NCI-H2196 (cell line): Measurements from ENCODE around the gene GPAT2.
"Not testable (repeated sequence)": the region's sequence is repeated elsewhere in the genome, so short reads cannot be mapped to it uniquely, and the experiment has no call there.

Source experiments
- DNase-seq: peaks from one replicate; lab custom pipeline; 2025; ENCODE audit not compliant: unreplicated experiment; lab: John Stamatoyannopoulos, UW

GPAT2 gene

DNA sequence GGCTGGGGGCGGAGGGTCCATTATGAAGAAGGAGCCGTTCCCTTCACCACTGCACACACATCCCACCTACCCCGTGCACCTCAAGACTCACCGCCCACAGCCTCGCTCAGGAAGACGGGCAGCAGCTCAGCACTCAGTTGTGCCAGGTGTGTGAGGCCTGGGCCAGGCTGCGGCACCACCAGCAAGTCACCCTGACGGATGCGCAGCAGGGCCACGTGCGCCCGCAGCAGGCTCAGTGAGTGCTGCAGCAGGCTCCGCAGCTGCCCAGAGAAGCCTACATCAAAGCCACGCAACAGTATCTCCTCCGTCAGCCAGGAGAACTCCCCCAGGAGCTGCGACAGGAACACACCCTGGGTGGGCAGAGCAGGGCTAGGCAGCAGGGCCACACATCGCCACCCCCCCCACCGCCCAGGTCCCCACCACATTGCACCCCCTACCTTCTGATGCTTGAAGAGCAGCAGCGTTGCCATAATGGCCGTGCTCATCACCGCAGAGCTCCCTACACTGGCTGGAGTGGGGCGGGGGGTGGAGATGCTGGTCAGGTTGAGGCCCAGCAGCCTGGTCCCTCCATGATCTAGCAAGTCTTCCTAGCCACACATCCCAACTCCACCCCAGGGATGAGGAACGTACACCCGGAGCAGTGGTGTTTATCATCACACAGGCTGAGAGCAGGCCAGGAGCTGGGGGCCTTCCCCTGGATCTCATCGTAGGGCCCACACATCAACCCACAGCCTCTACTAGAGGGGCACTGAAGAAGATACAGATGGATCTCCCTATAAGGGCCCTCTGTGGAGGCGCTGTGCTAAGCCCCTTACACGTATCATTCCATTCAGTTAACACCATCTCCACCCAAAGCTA, 10.2 kb downstream of the GPAT2 start:
- DNase-seq = no peak

GRCh38 chr2:96023701-96024100, 11.0 kb downstream of the GPAT2 start:
- not testable (repeated sequence) for DNase-seq

GRCh38 chr2:96022701-96023447, 11.8 kb downstream of the GPAT2 start:
- DNase-seq = not testable (repeated sequence)

DNA sequence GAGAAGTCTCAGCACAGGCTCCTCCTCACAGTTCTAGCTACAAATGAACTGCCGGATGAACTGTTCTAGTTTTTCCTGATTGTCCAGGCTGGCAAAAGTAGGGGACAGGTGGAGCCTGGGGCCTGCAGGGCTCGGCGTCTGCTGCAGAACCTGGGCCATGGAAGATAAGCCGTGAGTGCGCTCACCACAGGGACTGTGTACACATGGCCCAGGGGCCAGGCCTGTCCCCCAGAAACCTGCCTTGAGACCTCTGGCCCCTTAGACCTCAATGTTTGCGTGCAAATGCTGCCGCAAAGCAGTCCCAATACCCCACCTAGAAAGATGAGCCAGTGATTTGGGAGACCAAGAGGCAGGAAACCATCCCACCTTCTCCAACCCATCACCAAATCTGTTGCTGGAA, 12.6 kb downstream of the GPAT2 start:
- DNase-seq = not testable (repeated sequence)

GRCh38 chr2:96021142-96021541, 13.6 kb downstream of the GPAT2 start:
- DNase-seq = not testable (repeated sequence)

DNA sequence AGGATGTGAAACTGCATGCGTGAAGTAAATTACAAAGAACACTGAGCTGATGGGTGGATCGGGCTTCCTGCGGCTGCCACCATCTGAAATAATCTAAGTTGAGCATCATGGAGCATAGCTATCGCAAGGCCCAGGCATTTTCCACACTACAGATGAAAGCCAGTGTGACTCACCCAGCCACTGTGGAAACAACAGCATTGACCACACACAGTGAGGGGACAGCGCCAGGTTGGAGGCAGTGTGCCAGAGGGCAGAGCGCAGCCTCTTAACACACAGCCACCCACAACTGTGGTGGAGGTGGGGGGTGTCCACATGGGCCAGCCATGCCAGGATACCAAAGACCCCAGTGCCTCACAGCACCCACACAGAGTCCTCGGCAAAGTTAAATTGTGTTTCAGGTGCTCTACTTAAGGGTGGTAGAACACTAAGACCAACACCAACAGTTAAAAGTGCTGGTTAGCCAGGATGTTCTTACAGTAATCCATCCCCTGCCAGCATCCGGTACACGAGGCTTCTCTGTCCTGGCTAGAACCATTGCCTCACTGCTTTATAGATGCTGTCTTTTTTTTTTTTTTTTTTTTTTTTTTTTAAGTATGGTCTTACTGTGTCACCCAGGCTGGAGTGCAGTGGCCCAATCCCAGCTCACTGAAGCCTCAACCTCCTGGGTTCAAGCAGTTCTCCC, 14.7 kb downstream of the GPAT2 start:
- DNase-seq = not testable (repeated sequence)

- DNase-seq = not testable (repeated sequence)
Measured at GRCh38 chr2:96016321-96016720, 18.4 kb downstream of the GPAT2 start.

- not testable (repeated sequence) for DNase-seq
Measured at GRCh38 chr2:96012792-96013264, 21.9 kb downstream of the GPAT2 start.

GRCh38 chr2:96012086-96012791, 22.5 kb downstream of the GPAT2 start:
- DNase-seq = not testable (repeated sequence)

- DNase-seq = not testable (repeated sequence)
Measured at GRCh38 chr2:96011129-96011455, 23.6 kb downstream of the GPAT2 start.

DNA sequence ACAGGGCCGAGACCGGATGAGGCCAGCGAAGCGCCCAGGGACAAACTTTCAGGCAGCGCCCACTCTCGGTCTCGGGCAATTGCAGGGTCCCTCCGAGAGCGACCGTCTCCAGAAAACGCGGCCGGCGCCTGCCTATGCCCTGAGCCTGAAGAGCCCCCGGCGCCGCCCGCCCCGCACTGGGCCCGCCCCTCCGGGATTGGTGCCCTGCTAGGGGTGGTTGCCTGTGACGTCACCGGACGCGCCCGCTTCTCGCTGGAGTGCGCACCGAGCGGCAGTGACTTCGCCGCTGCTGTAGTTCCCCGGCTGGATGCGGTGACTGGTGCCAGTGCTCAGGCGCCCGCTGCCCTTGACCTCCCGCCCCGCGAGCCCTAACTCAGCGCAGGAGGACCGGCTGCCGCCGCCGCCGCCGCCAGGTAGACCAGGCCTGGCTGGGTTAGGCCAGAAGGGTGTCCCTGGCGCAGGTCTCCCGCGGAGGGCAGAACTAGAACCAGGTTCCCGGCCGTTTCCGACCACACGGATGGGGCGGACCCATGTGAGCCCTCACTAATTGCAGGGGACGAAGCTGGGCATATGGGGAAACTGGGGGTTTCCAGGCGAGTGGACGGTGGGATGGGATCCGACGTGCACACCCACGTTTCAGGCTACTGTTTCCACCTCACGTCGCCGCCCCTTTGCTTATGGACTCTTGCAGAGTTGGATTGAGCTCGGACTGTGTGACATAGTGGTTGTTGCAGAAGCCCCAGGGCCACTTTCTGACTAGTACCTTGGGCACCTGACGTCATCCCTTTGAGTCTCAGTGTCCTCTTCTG, 24.2 kb downstream of the GPAT2 start:
- DNase-seq = not testable (repeated sequence)

DNA sequence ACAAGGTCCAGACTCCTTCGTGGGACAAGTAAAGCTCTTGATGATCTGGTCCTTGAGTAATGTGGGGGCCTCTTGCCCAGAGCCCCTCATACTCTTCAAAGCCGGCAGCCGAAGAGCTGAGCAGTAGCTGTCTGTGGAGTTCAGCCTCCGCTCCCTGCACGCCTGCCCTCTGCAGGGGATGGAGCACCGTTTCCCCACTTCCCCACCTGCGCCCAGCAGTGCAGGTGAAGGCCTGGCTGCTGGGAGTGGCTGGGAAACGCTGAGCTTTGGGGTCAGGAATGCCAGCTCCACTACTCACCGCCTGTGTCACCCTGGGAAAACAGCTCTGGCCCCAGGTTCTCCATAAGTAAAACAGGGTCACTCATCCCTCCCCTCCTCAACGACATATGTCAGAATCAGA, 24.9 kb downstream of the GPAT2 start:
- DNase-seq = not testable (repeated sequence)

DNA sequence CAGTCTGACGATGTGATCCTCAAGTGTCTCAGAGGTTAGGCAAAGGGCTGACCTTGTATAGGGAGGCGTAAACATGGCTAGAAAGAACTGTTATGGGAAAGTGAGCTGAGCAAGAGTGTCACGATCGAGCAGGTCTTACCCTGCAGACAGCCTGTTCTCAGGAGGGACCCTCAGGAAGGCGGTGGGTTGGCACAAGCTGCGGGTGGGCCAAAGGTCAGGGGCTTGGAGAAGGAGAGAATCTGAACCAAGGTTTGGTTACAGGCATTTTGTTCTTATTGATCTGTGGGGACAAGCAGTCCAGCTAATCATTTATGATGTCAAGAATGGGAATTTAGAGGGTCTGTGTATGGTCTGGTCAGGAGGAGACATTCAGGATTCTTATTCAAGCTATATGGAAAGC, 26.7 kb downstream of the GPAT2 start:
- DNase-seq = not testable (repeated sequence)

GRCh38 chr2:96006248-96006647, 28.5 kb downstream of the GPAT2 start:
- DNase-seq = not testable (repeated sequence)

DNA sequence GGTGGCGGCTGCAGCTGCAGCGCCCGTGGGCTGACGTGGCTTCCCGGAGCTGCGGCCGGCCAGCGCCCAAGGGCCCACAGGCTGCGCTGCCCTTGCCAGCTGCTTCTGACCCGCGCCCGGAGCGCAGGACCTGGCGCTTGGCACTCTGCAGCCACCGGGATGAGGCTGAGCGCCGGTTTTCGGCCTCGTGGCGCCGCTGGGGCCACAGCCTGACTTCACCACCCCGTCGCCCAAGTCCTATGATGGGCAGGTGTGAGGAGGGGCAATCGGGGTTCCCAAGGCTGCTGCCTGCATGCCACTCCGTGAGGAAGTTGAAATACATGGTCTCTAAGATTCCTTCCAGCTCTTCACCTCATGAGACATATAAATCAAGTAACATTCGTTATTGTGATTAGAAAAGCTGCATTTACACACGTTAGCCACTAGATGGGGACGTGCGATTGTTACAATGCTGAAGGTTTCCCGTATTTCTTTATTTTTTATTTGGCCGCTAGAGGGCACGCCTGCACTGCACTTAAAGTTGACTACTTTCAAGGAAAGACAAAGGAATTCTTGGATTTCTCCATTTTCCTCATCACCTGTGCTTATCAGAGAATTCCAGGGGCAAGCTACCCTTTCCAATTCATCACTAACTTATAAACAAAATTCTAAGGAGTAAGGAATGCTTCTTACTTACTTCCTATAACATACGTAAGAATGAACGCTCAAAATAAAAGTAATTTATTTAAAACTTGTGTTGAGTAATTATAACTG, 42.0 kb downstream of the GPAT2 start:
- not testable (repeated sequence) for DNase-seq

DNA sequence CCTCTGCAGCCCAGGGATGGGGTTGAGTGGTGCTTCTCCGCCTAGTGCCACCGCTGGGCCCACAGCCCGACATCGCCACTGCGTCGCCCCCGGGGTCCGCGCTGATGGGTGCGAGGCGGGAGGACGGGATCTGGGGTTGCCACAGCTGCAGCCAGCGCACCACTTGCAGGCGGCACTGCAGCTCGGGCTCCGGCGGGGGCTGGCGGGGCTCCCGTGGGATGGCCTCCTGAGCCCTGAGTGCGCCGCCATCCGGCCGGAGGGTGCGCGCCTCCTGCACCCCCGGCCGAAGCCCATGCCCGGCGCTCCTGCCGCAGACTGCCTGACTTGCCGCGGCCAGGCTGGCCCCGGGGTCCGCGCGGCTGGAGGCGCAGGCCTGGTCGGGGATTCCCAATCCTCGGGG, 42.6 kb downstream of the GPAT2 start:
- not testable (repeated sequence) for DNase-seq

- DNase-seq = not testable (repeated sequence)
Measured at GRCh38 chr2:95991351-95992094, 43.2 kb downstream of the GPAT2 start, which contains the start of gene ANKRD36C. ANKRD36C (minus strand) TSS chr2:95991824; CDS start chr2:95991708, 116 bp downstream.

- not testable (repeated sequence) for DNase-seq
Measured at GRCh38 chr2:95990884-95991283, 43.8 kb downstream of the GPAT2 start.
